A549 (cell line): ENCODE data around the gene CSTPP1. TPM values are rescaled to one million over a fixed set of nuclear protein-coding genes. Genes with fewer than 3 reads are reported as not detected.

Source experiments
- ATAC-seq, 2 experiments: fragments of 200-7000 bp in 1 of 2; fragments of >200 bp in 1 of 2; cut with Nextera tagmentation in 1 of 2; cut with Tn5 transposase in 1 of 2; 3 replicates each; pipeline versions ENCODE4 v1.8.0 to v1.9.1; 2018 to 2020; ENCODE audit warnings: mild to moderate bottlenecking in 1 of 2, moderate library complexity in 1 of 2
- CTCF ChIA-PET: fragments of 300-600 bp; sonication (Branson Sonifier 250); formaldehyde crosslinking; extraction: SDS; loops from one replicate; lab custom pipeline; 2021; ENCODE audit warnings: antibody characterized with exemption, inconsistent platforms; lab: Yijun Ruan, JAX
- POLR2A ChIA-PET: fragments of 350-600 bp; formaldehyde crosslinking; extraction: SDS; loops from one replicate; lab custom pipeline; 2021; ENCODE audit warnings: antibody characterized with exemption, inconsistent platforms; lab: Yijun Ruan, JAX
- DNase-seq, 2 experiments: peaks; one replicate each; pipeline versions ENCODE4 v3.0.0 to v3.0.0-alpha.2; 2011 to 2016; ENCODE audit warnings: low read depth in 1 of 2, low spot score in 1 of 2
- FAIRE-seq: peaks from 2 replicates; lab custom pipeline; 2011; peaks lifted over from hg19 to GRCh38; lab: Jason Lieb, UNC
- H3K27ac ChIP-seq, 2 experiments: fragments of >200 bp; sonication (Bioruptor Twin); formaldehyde crosslinking; 3 replicates each; pipeline ENCODE4 v1.5.1; 2016 to 2017
- H3K4me1 ChIP-seq: fragments of >200 bp; sonication (Bioruptor Twin); formaldehyde crosslinking; 3 replicates; pipeline ENCODE4 v1.6.1; 2016
- H3K4me2 ChIP-seq: fragments of >200 bp; sonication (Bioruptor Twin); formaldehyde crosslinking; 3 replicates; pipeline ENCODE4 v1.6.1; 2016
- H3K4me3 ChIP-seq: fragments of >200 bp; sonication (Bioruptor Twin); formaldehyde crosslinking; 3 replicates; pipeline ENCODE4 v1.5.1; 2016
- H3K9me3 ChIP-seq: fragments of >200 bp; sonication (Bioruptor Twin); formaldehyde crosslinking; 3 replicates; pipeline ENCODE4 v1.6.1; 2016
- CBX2 ChIP-seq: fragments of 200-600 bp; sonication (generic); IDR thresholded peaks from 2 replicates; pipeline ENCODE4 v1.6.1; 2016; ENCODE audit warnings: low read depth, mild to moderate bottlenecking, borderline replicate concordance
- CBX8 ChIP-seq: fragments of 200-600 bp; sonication (generic); IDR thresholded peaks from 2 replicates; pipeline ENCODE4 v1.6.1; 2016
- CHD2 ChIP-seq: fragments of 150-350 bp; IDR thresholded peaks from 2 replicates; pipeline ENCODE4 v1.6.1; 2014; ENCODE audit warnings: low read length; ENCODE audit not compliant: partially characterized antibody
- EHF ChIP-seq: fragments of 250-450 bp; sonication (Bioruptor Pico); IDR thresholded peaks from 2 replicates; pipeline ENCODE4 v1.5.0; 2020; ENCODE audit warnings: mild to moderate bottlenecking
- EP300 ChIP-seq, 2 experiments: fragments of >200 bp; sonication (Bioruptor Twin); formaldehyde crosslinking; IDR thresholded peaks; 2 replicates in 1 of 2; 3 replicates in 1 of 2; pipeline ENCODE4 v1.6.1; 2016 to 2017
- FOSB ChIP-seq: fragments of 250-450 bp; sonication (Bioruptor Pico); IDR thresholded peaks from 2 replicates; pipeline ENCODE4 v1.5.0; 2020; ENCODE audit warnings: mild to moderate bottlenecking, moderate library complexity
- FOSL2 ChIP-seq, 2 experiments: fragments of 450-650 bp in 1 of 2; fragments of >200 bp in 1 of 2; sonication (Bioruptor Twin) in 1 of 2; formaldehyde crosslinking; IDR thresholded peaks; 2 replicates each; pipeline versions ENCODE4 v1.5.0 to v1.6.1; 2016 to 2020; ENCODE audit warnings: mild to moderate bottlenecking in 1 of 2, moderate library complexity in 1 of 2
- GATA3 ChIP-seq: IDR thresholded peaks from 2 replicates; pipeline ENCODE4 v1.6.1; 2012; ENCODE audit warnings: borderline replicate concordance
- HDAC2 ChIP-seq: fragments of 200-600 bp; sonication (generic); IDR thresholded peaks from 2 replicates; pipeline ENCODE4 v1.6.1; 2016
- HOXB5 ChIP-seq: fragments of 250-450 bp; sonication (Bioruptor Pico); IDR thresholded peaks from 2 replicates; pipeline ENCODE4 v1.5.0; 2020; ENCODE audit warnings: mild to moderate bottlenecking, moderate library complexity
- JUNB ChIP-seq: fragments of >200 bp; sonication (Bioruptor Twin); formaldehyde crosslinking; IDR thresholded peaks from 2 replicates; pipeline ENCODE4 v1.6.1; 2016
- KDM5A ChIP-seq: fragments of 200-600 bp; sonication (generic); IDR thresholded peaks from 2 replicates; pipeline ENCODE4 v1.6.1; 2016; ENCODE audit warnings: antibody characterized with exemption, mild to moderate bottlenecking
- MAZ ChIP-seq: fragments of 150-350 bp; IDR thresholded peaks from 2 replicates; pipeline ENCODE4 v1.6.1; 2014; ENCODE audit warnings: antibody characterized with exemption, low read depth, low read length, borderline replicate concordance
- NR3C1 ChIP-seq: fragments of >200 bp; sonication (Bioruptor Twin); formaldehyde crosslinking; IDR thresholded peaks from 3 replicates; pipeline ENCODE4 v1.6.1; 2017
- PHF8 ChIP-seq: fragments of 200-600 bp; sonication (generic); IDR thresholded peaks from 2 replicates; pipeline ENCODE4 v1.6.1; 2016; ENCODE audit warnings: low read depth, mild to moderate bottlenecking, antibody characterized with exemption, moderate library complexity, borderline replicate concordance
- RARB ChIP-seq: fragments of 250-450 bp; sonication (Bioruptor Pico); IDR thresholded peaks from 2 replicates; pipeline ENCODE4 v1.8.0; 2021; ENCODE audit warnings: mild to moderate bottlenecking, moderate library complexity
- RCOR1 ChIP-seq: fragments of 150-350 bp; IDR thresholded peaks from 2 replicates; pipeline ENCODE4 v1.6.1; 2014; ENCODE audit warnings: antibody characterized with exemption, low read length, low read depth
- RFX5 ChIP-seq: fragments of 450-650 bp; IDR thresholded peaks from 2 replicates; pipeline ENCODE4 v1.7.1; 2014; ENCODE audit warnings: antibody characterized with exemption, mild to moderate bottlenecking, moderate library complexity
- RNF2 ChIP-seq: fragments of 200-600 bp; sonication (generic); IDR thresholded peaks from 2 replicates; pipeline ENCODE4 v1.6.1; 2016; ENCODE audit warnings: low read depth, mild to moderate bottlenecking, antibody characterized with exemption, moderate library complexity, borderline replicate concordance
- SMC3 ChIP-seq: fragments of >200 bp; sonication (Bioruptor Twin); formaldehyde crosslinking; IDR thresholded peaks from 3 replicates; pipeline ENCODE4 v1.6.1; 2018; ENCODE audit warnings: inconsistent platforms
- SREBF2 ChIP-seq: fragments of 450-650 bp; IDR thresholded peaks from 2 replicates; pipeline ENCODE4 v1.6.1; 2014; ENCODE audit warnings: mild to moderate bottlenecking, moderate library complexity
- TP53 ChIP-seq: fragments of 250-450 bp; sonication (Bioruptor Pico); IDR thresholded peaks from 2 replicates; pipeline ENCODE4 v1.5.0; 2021; ENCODE audit warnings: mild to moderate bottlenecking, moderate library complexity
- ZC3H11A ChIP-seq: fragments of 450-650 bp; IDR thresholded peaks from 2 replicates; pipeline ENCODE4 v1.6.1; 2014; ENCODE audit warnings: antibody characterized with exemption, mild to moderate bottlenecking
- ZSCAN20 ChIP-seq: fragments of 250-450 bp; sonication (Bioruptor Pico); IDR thresholded peaks from 2 replicates; pipeline ENCODE4 v1.8.0; 2022; ENCODE audit warnings: mild to moderate bottlenecking, moderate library complexity
- WGBS: methylation state at CpG from one replicate; pipeline ENCODE4 v1.1.6; 2017; ENCODE audit errors: missing lambda C conversion rate; 5-methylcytosine and 5-hydroxymethylcytosine counted together
- polyA plus RNA-seq, 4 experiments: library from polyadenylated mRNA; depleted of rRNA in 3 of 4; stranded (reverse); fragments of >200 nt; fragmentation: RNase III in 1 of 4; extraction: RNeasy Plus Mini Kit Qiagen cat#74134 plus additional on column Dnase treatment in 1 of 4; gene quantifications; 2 replicates in 3 of 4; 3 replicates in 1 of 4; pipeline ENCODE4 v1.2.3, GENCODE V29; 2011 to 2017
- TF ChIP-seq, protein P1 (sequence below): fragments of >200 bp; sonication (Bioruptor Twin); formaldehyde crosslinking; IDR thresholded peaks from 3 replicates; pipeline ENCODE4 v1.6.1; 2016
- TF ChIP-seq, protein P2 (sequence below): IDR thresholded peaks from 2 replicates; pipeline ENCODE4 v1.6.1; 2012; ENCODE audit warnings: low read depth, borderline replicate concordance
- TF ChIP-seq, protein P3 (sequence below): fragments of 250-450 bp; sonication (Bioruptor Pico); IDR thresholded peaks from 2 replicates; pipeline ENCODE4 v1.5.0; 2021; ENCODE audit warnings: mild to moderate bottlenecking, moderate library complexity, borderline replicate concordance
- TF ChIP-seq, protein P4 (sequence below): fragments of 200-600 bp; sonication (generic); IDR thresholded peaks from 2 replicates; pipeline ENCODE4 v1.6.1; 2016; ENCODE audit warnings: antibody characterized with exemption, mild to moderate bottlenecking, moderate library complexity
- TF ChIP-seq, protein P5 (sequence below): fragments of 150-350 bp; IDR thresholded peaks from 2 replicates; pipeline ENCODE4 v1.6.1; 2014; ENCODE audit warnings: low read depth, mild to moderate bottlenecking, low read length
- TF ChIP-seq, protein P6 (sequence below): IDR thresholded peaks from 2 replicates; pipeline ENCODE4 v1.6.1; 2012

The CSTPP1 gene
- polyA plus RNA-seq, 2 of the 4 experiments (the other 2 are of a cell fraction): 31.5 to 34.5 TPM

DNA sequence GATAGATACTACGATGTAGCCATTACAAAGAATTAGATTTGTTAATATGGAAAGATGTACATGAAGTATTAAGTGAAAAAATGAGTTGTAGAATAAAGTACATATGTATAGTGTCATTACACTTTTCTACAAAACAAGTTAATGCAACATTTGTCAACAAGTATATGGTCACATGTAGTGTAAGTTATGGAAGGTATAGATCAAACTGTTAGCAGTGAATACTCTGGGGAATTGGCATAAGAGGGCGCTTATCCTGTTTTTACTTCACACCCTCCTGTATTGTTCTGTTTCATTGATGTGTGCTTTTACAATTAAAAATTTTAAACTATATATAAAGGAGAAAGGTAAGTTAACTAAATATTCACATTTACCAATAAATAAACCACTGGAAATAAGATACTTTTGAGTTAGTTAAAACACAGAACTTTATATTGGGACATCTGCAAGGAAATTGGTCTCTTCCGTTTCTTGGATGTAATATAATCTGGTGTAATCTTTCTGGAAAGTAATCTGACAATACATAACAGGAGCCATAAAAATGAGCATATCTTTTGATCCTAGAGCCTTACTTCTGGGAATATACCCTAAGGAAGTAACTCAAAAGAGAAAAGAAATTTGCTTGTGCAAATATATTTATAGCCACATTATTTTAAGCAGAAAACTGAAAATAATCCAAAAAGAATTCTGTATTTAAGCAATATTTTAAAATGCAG is 34.5 kb downstream of the CSTPP1 start:
- POLR2A ChIA-PET: no interaction called here
- DNase-seq: no peak
- no peak for FAIRE-seq
- CTCF ChIA-PET: no interaction called here
- Histone ChIP-seq H3K27ac (no peak overlapping the region), H3K4me2 (no peak overlapping the region), H3K4me1 (no peaks in the 10 kb centered on the region), H3K4me3 (no peak overlapping the region), H3K9me3 (no peaks in the 10 kb centered on the region)
- ATAC-seq: no peak
- TF ChIP-seq FOSL2 (IDR thresholded peaks at IDR 0.05): no peak
- no peak for TF ChIP-seq FOSL2 (CRISPR knock-in tag; IDR thresholded peaks at IDR 0.05)
- no peak for TF ChIP-seq CBX2
- no peak for TF ChIP-seq TP53 (CRISPR knock-in tag)
- TF ChIP-seq EHF (CRISPR knock-in tag): no peak
- TF ChIP-seq CBX8: no peak
- TF ChIP-seq, protein P1, sequence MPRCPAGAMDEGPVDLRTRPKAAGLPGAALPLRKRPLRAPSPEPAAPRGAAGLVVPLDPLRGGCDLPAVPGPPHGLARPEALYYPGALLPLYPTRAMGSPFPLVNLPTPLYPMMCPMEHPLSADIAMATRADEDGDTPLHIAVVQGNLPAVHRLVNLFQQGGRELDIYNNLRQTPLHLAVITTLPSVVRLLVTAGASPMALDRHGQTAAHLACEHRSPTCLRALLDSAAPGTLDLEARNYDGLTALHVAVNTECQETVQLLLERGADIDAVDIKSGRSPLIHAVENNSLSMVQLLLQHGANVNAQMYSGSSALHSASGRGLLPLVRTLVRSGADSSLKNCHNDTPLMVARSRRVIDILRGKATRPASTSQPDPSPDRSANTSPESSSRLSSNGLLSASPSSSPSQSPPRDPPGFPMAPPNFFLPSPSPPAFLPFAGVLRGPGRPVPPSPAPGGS: no peak
- TF ChIP-seq RCOR1: no peak
- TF ChIP-seq RARB (CRISPR knock-in tag): no peak
- TF ChIP-seq HOXB5: no peak
- no peak for TF ChIP-seq CHD2
- TF ChIP-seq RNF2: no peak
- TF ChIP-seq, protein P2, sequence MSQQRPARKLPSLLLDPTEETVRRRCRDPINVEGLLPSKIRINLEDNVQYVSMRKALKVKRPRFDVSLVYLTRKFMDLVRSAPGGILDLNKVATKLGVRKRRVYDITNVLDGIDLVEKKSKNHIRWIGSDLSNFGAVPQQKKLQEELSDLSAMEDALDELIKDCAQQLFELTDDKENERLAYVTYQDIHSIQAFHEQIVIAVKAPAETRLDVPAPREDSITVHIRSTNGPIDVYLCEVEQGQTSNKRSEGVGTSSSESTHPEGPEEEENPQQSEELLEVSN: no peak
- TF ChIP-seq JUNB: no peak
- TF ChIP-seq, protein P3, sequence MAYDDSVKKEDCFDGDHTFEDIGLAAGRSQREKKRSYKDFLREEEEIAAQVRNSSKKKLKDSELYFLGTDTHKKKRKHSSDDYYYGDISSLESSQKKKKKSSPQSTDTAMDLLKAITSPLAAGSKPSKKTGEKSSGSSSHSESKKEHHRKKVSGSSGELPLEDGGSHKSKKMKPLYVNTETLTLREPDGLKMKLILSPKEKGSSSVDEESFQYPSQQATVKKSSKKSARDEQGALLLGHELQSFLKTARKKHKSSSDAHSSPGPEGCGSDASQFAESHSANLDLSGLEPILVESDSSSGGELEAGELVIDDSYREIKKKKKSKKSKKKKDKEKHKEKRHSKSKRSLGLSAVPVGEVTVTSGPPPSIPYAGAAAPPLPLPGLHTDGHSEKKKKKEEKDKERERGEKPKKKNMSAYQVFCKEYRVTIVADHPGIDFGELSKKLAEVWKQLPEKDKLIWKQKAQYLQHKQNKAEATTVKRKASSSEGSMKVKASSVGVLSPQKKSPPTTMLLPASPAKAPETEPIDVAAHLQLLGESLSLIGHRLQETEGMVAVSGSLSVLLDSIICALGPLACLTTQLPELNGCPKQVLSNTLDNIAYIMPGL (CRISPR knock-in tag): no peak
- TF ChIP-seq RFX5: no peak
- TF ChIP-seq FOSB (CRISPR knock-in tag): no peak
- TF ChIP-seq SMC3: no peak
- no peak for TF ChIP-seq NR3C1
- no peak for TF ChIP-seq KDM5A
- TF ChIP-seq HDAC2: no peak
- WGBS: 88% methylated on average over 3 of the region's 3 CpGs

DNA sequence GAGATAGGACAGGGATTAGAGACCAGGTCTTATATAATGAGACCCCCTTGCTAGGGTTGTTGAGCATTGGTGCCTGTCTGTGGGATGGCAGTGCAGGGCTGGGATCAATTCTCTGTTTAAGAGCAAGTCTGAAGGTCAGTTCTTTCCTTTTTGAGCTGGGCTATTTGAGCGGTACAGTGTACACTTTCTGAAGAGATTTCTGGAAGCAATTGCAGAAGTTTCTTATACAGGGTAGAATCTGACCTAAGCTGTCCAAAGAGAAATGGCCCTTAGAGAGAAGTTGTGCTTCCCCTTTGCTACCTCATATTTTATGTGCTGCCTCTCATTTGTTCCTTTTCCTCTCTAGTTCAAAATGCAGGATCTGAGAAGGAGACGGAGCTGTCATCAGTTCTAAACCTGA is 35.8 kb downstream of the CSTPP1 start:
- WGBS: 91% methylated on average over 2 of the region's 2 CpGs
- no peak overlapping the region for H3K27ac ChIP-seq
- no peak overlapping the region for H3K4me2 ChIP-seq
- DNase-seq (no peak), ATAC-seq (no peak), FAIRE-seq (no peak)
- H3K9me3 ChIP-seq: no peaks in the 10 kb centered on the region
- CTCF ChIA-PET: interaction anchor here (0.9 kb wide), 1 partner anchor 65 kb away, joined by 3 read pairs; no protein-coding TSS in a partner anchor
- POLR2A ChIA-PET: no interaction called here
- no peak overlapping the region for H3K4me3 ChIP-seq
- H3K4me1 ChIP-seq: peaks cover 6% of the 10 kb centered on the region
- TF ChIP-seq ZSCAN20 (CRISPR knock-in tag) (no peak), GATA3 (no peak), HOXB5 (no peak), JUNB (no peak), MAZ (no peak), KDM5A (no peak), SREBF2 (no peak), ZC3H11A (no peak), RCOR1 (no peak), EP300 (IDR thresholded peaks at IDR 0.05) (no peak), PHF8 (no peak), EHF (CRISPR knock-in tag) (no peak)
- TF ChIP-seq, protein P4, sequence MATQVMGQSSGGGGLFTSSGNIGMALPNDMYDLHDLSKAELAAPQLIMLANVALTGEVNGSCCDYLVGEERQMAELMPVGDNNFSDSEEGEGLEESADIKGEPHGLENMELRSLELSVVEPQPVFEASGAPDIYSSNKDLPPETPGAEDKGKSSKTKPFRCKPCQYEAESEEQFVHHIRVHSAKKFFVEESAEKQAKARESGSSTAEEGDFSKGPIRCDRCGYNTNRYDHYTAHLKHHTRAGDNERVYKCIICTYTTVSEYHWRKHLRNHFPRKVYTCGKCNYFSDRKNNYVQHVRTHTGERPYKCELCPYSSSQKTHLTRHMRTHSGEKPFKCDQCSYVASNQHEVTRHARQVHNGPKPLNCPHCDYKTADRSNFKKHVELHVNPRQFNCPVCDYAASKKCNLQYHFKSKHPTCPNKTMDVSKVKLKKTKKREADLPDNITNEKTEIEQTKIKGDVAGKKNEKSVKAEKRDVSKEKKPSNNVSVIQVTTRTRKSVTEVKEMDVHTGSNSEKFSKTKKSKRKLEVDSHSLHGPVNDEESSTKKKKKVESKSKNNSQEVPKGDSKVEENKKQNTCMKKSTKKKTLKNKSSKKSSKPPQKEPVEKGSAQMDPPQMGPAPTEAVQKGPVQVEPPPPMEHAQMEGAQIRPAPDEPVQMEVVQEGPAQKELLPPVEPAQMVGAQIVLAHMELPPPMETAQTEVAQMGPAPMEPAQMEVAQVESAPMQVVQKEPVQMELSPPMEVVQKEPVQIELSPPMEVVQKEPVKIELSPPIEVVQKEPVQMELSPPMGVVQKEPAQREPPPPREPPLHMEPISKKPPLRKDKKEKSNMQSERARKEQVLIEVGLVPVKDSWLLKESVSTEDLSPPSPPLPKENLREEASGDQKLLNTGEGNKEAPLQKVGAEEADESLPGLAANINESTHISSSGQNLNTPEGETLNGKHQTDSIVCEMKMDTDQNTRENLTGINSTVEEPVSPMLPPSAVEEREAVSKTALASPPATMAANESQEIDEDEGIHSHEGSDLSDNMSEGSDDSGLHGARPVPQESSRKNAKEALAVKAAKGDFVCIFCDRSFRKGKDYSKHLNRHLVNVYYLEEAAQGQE: no peak
- TF ChIP-seq, protein P5, sequence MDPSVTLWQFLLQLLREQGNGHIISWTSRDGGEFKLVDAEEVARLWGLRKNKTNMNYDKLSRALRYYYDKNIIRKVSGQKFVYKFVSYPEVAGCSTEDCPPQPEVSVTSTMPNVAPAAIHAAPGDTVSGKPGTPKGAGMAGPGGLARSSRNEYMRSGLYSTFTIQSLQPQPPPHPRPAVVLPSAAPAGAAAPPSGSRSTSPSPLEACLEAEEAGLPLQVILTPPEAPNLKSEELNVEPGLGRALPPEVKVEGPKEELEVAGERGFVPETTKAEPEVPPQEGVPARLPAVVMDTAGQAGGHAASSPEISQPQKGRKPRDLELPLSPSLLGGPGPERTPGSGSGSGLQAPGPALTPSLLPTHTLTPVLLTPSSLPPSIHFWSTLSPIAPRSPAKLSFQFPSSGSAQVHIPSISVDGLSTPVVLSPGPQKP: no peak
- TF ChIP-seq, protein P6, sequence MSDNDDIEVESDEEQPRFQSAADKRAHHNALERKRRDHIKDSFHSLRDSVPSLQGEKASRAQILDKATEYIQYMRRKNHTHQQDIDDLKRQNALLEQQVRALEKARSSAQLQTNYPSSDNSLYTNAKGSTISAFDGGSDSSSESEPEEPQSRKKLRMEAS: no peak
